ENCODE measurements around the gene TRAM2.

TRAM2 gene

DNA sequence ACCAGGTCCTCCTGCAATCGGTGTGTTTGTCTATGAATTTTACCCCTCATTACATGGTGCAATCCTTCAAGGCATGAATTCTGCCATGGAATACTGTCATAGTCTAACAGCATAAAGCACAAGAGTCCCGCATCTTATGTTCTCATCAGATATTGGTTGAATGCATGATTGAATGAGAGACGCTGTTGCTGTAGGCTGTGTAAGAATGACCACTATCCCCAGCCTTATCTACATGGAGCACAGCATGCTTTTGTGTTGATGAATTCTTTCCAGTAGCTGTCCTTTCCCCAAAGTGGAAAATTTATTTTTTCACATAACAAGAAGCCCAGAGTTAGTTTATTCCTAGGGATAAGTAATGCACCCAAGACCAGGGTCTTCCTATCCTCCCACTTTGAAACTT lies 5.6 kb upstream of the TRAM2 start:
- Histone ChIP-seq H3K4me3 (ENCODE audit: low read length, poor library complexity, severe bottlenecking) (no peak overlapping the region), H3K79me2 (ENCODE audit: insufficient read depth, low read length) (no peaks in the 10 kb centered on the region), H3K9me3 (ENCODE audit: insufficient read depth, low read depth, low read length) (no peaks in the 10 kb centered on the region), H3K4me2 (ENCODE audit: low read depth, low read length, poor library complexity, severe bottlenecking) (no peak overlapping the region), H2AFZ (ENCODE audit: low read length) (no peak overlapping the region), H4K20me1 (ENCODE audit: insufficient read depth, low read length, poor library complexity, severe bottlenecking) (no peaks in the 10 kb centered on the region), H3K27me3 (ENCODE audit: insufficient read depth, low read length, poor library complexity, severe bottlenecking) (no peaks in the 10 kb centered on the region), H3F3A (ENCODE audit: low read depth) (no peaks in the 10 kb centered on the region), H3K9ac (ENCODE audit: low read depth, low read length, poor library complexity, severe bottlenecking) (no peak overlapping the region), H3K36me3 (ENCODE audit: insufficient read depth, low read length) (no peaks in the 10 kb centered on the region), H3K4me1 (ENCODE audit: insufficient read depth, low read length, poor library complexity, severe bottlenecking) (peaks cover 7% of the 10 kb centered on the region), H3K9me2 (replicated peaks; ENCODE audit: low read depth, low read length) (no peaks in the 10 kb centered on the region)
- TF ChIP-seq, protein P1, sequence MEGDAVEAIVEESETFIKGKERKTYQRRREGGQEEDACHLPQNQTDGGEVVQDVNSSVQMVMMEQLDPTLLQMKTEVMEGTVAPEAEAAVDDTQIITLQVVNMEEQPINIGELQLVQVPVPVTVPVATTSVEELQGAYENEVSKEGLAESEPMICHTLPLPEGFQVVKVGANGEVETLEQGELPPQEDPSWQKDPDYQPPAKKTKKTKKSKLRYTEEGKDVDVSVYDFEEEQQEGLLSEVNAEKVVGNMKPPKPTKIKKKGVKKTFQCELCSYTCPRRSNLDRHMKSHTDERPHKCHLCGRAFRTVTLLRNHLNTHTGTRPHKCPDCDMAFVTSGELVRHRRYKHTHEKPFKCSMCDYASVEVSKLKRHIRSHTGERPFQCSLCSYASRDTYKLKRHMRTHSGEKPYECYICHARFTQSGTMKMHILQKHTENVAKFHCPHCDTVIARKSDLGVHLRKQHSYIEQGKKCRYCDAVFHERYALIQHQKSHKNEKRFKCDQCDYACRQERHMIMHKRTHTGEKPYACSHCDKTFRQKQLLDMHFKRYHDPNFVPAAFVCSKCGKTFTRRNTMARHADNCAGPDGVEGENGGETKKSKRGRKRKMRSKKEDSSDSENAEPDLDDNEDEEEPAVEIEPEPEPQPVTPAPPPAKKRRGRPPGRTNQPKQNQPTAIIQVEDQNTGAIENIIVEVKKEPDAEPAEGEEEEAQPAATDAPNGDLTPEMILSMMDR (conservative IDR thresholded peaks at IDR 0.05; ENCODE audit: low read length) = no peak
- TF ChIP-seq EZH2phosphoT487 (IDR thresholded peaks at IDR 0.05; ENCODE audit: borderline replicate concordance) = no peak

DNA sequence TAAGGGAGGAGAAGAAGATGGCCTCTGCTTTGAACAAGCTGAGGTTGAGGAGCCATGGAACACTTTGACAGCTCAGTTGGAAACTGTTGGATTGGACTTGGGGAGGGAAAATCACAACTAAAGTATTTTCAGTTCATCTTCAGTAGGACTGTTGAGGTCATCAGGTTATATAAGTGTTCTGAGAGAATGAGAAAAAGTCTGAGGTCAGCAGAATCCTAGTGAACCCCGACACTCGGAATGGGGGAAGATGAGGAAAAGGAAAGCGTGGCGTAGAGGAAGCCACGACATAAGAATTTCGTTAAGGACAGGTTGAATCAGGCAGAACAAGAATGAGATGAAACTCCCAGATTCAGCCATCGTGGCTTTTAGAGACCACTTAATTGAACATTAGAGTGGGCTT lies 4.0 kb upstream of the TRAM2 start:
- H3K27me3 ChIP-seq (ENCODE audit: insufficient read depth, low read length, poor library complexity, severe bottlenecking) = no peaks in the 10 kb centered on the region
- TF ChIP-seq EZH2phosphoT487 (IDR thresholded peaks at IDR 0.05; ENCODE audit: borderline replicate concordance) = no peak
- TF ChIP-seq, protein P1 (conservative IDR thresholded peaks at IDR 0.05; ENCODE audit: low read length) = no peak
- peaks cover 14% of the 10 kb centered on the region for H3K4me1 ChIP-seq (ENCODE audit: insufficient read depth, low read length, poor library complexity, severe bottlenecking)
- no peak overlapping the region for H3K4me2 ChIP-seq (ENCODE audit: low read depth, low read length, poor library complexity, severe bottlenecking)
- no peaks in the 10 kb centered on the region for H3K36me3 ChIP-seq (ENCODE audit: insufficient read depth, low read length)
- H3K4me3 ChIP-seq (ENCODE audit: low read length, poor library complexity, severe bottlenecking) = no peak overlapping the region
- no peaks in the 10 kb centered on the region for H3K9me2 ChIP-seq (replicated peaks; ENCODE audit: low read depth, low read length)
- H4K20me1 ChIP-seq (ENCODE audit: insufficient read depth, low read length, poor library complexity, severe bottlenecking) = peaks cover 4% of the 10 kb centered on the region
- H3K79me2 ChIP-seq (ENCODE audit: insufficient read depth, low read length) = peaks cover 7% of the 10 kb centered on the region
- H3K9ac ChIP-seq (ENCODE audit: low read depth, low read length, poor library complexity, severe bottlenecking) = no peak overlapping the region
- H3K9me3 ChIP-seq (ENCODE audit: insufficient read depth, low read depth, low read length) = no peaks in the 10 kb centered on the region
- no peak overlapping the region for H2AFZ ChIP-seq (ENCODE audit: low read length)
- no peaks in the 10 kb centered on the region for H3F3A ChIP-seq (ENCODE audit: low read depth)

DNA sequence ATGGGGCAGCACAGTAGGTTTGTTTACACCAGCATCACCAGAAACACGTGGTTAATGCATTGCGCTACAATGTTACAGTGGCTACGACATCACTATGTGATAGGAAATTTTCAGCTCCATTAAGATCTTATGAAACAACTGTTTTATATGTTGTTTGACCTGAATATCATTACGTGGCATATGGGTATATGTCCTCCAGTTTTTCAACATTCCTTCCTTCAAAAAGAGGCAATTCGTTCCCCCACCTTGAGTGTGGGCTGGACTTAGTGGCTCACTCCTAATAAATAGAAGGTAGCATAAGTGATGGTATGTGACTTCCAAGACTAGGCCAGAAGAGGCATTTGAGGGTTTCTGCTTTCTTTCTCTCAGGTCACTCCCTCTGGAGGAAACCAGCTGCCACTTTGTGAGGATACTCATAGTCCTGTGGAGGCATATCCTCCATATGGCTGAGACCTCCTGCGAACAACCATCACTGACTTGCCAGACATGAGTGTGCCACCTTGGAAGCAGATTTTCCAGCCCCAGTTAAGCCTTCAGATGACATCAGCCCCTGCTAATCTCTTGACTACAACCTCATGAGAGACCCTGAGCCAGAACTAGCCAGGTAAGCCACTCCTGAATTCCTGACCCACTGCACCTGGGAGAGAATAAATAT lies 2.3 kb upstream of the TRAM2 start:
- Histone ChIP-seq H3K9ac (ENCODE audit: low read depth, low read length, poor library complexity, severe bottlenecking) (no peak overlapping the region), H3K9me3 (ENCODE audit: insufficient read depth, low read depth, low read length) (no peaks in the 10 kb centered on the region), H3K27me3 (ENCODE audit: insufficient read depth, low read length, poor library complexity, severe bottlenecking) (no peaks in the 10 kb centered on the region), H3K4me3 (ENCODE audit: low read length, poor library complexity, severe bottlenecking) (no peak overlapping the region), H3K4me1 (ENCODE audit: insufficient read depth, low read length, poor library complexity, severe bottlenecking) (peaks cover 25% of the 10 kb centered on the region), H2AFZ (ENCODE audit: low read length) (no peak overlapping the region), H3F3A (ENCODE audit: low read depth) (no peaks in the 10 kb centered on the region), H3K9me2 (replicated peaks; ENCODE audit: low read depth, low read length) (no peaks in the 10 kb centered on the region), H4K20me1 (ENCODE audit: insufficient read depth, low read length, poor library complexity, severe bottlenecking) (peaks cover 19% of the 10 kb centered on the region), H3K4me2 (ENCODE audit: low read depth, low read length, poor library complexity, severe bottlenecking) (no peak overlapping the region), H3K36me3 (ENCODE audit: insufficient read depth, low read length) (no peaks in the 10 kb centered on the region), H3K79me2 (ENCODE audit: insufficient read depth, low read length) (peaks cover 25% of the 10 kb centered on the region)
- TF ChIP-seq, protein P1 (conservative IDR thresholded peaks at IDR 0.05; ENCODE audit: low read length) = no peak
- no peak for TF ChIP-seq EZH2phosphoT487 (IDR thresholded peaks at IDR 0.05; ENCODE audit: borderline replicate concordance)
